HG03521 (cell line): ENCODE measurements around the gene SIGLEC9.
"Not testable (repeated sequence)": the region's sequence is repeated elsewhere in the genome, so short reads cannot be mapped to it uniquely, and the experiment has no call there.

Source experiments
- ATAC-seq: cut with Tn5 transposase; IDR thresholded peaks from one replicate; pipeline ENCODE4 v1.9.1; 2021; ENCODE audit warnings: mild to moderate bottlenecking, moderate library complexity; ENCODE audit not compliant: unreplicated experiment

Gene SIGLEC9

GRCh38 chr19:51142809-51143475 is 18.2 kb downstream of the SIGLEC9 start:
- not testable (repeated sequence) for ATAC-seq

- no peak for ATAC-seq
Measured at GRCh38 chr19:51143486-51143885, 18.8 kb downstream of the SIGLEC9 start.

- ATAC-seq, result no peak
Measured at GRCh38 chr19:51144482-51145045, 19.9 kb downstream of the SIGLEC9 start.

- no peak for ATAC-seq
Measured at GRCh38 chr19:51145916-51146493, 21.3 kb downstream of the SIGLEC9 start.

- no peak for ATAC-seq
Measured at GRCh38 chr19:51146751-51147150, 22.0 kb downstream of the SIGLEC9 start.

- no peak for ATAC-seq
Measured at GRCh38 chr19:51147663-51148062, 23.0 kb downstream of the SIGLEC9 start.

GRCh38 chr19:51148580-51148979 is 23.9 kb downstream of the SIGLEC9 start:
- ATAC-seq, result no peak

- no peak for ATAC-seq
Measured at GRCh38 chr19:51150627-51151026, 25.9 kb downstream of the SIGLEC9 start.

GRCh38 chr19:51156710-51157109 is 32.0 kb downstream of the SIGLEC9 start:
- ATAC-seq, result no peak

GRCh38 chr19:51157265-51157664 is 32.6 kb downstream of the SIGLEC9 start:
- ATAC-seq, result no peak

GRCh38 chr19:51158474-51159129 is 33.9 kb downstream of the SIGLEC9 start:
- no peak for ATAC-seq

- ATAC-seq, result no peak
Measured at GRCh38 chr19:51159656-51160055, 35.0 kb downstream of the SIGLEC9 start.

GRCh38 chr19:51161266-51161665 is 36.6 kb downstream of the SIGLEC9 start:
- no peak for ATAC-seq

- no peak for ATAC-seq
Measured at GRCh38 chr19:51161867-51162496, 37.3 kb downstream of the SIGLEC9 start.

GRCh38 chr19:51163257-51163656 is 38.6 kb downstream of the SIGLEC9 start:
- no peak for ATAC-seq

- ATAC-seq, result no peak
Measured at GRCh38 chr19:51164215-51164614, 39.5 kb downstream of the SIGLEC9 start.

- no peak for ATAC-seq
Measured at GRCh38 chr19:51166846-51167490, 42.3 kb downstream of the SIGLEC9 start.

GRCh38 chr19:51168564-51169282 is 44.0 kb downstream of the SIGLEC9 start:
- ATAC-seq, result no peak

- ATAC-seq, result not testable (repeated sequence)
Measured at GRCh38 chr19:51169283-51169918, 44.7 kb downstream of the SIGLEC9 start.

- ATAC-seq, result no peak
Measured at GRCh38 chr19:51172223-51172622, 47.5 kb downstream of the SIGLEC9 start.
